HL-60 (cell line): Measurements from ENCODE around the gene KIF3C.

Experiments
- CTCF ChIP-seq: IDR thresholded peaks from one replicate; pipeline ENCODE4 v1.5.1; 2011; ENCODE audit warnings: low read length, control low read depth, inconsistent platforms; ENCODE audit not compliant: insufficient read depth
- GABPA ChIP-seq: IDR thresholded peaks from 2 replicates; pipeline ENCODE4 v1.6.1; 2012; ENCODE audit warnings: low read depth
- POLR2AphosphoS5 ChIP-seq: IDR thresholded peaks from 2 replicates; pipeline ENCODE4 v1.6.1; 2012; ENCODE audit warnings: low read depth
- REST ChIP-seq: IDR thresholded peaks from 2 replicates; pipeline ENCODE4 v1.6.1; 2012; ENCODE audit warnings: low read depth; ENCODE audit not compliant: insufficient replicate concordance

GRCh38 chr2:26002632-26003310, 20.5 kb upstream of the KIF3C start:
- no peak for TF ChIP-seq CTCF
- peak; percentile 21 for TF ChIP-seq REST
- peak; percentile 87 for TF ChIP-seq POLR2AphosphoS5
- TF ChIP-seq GABPA: 0 out of 2 replicates have a peak, but pooled peaks have one; percentile 9
